ENCODE measurements around the gene VCPKMT. TPM values are rescaled to one million over a fixed set of nuclear protein-coding genes. Genes with fewer than 3 reads are reported as not detected.
"Not testable (repeated sequence)": the region's sequence is repeated elsewhere in the genome, so short reads cannot be mapped to it uniquely, and the experiment has no call there.

Gene VCPKMT
- total RNA-seq, 2 donors from 2014 or later = 2.0 to 4.2 TPM

DNA sequence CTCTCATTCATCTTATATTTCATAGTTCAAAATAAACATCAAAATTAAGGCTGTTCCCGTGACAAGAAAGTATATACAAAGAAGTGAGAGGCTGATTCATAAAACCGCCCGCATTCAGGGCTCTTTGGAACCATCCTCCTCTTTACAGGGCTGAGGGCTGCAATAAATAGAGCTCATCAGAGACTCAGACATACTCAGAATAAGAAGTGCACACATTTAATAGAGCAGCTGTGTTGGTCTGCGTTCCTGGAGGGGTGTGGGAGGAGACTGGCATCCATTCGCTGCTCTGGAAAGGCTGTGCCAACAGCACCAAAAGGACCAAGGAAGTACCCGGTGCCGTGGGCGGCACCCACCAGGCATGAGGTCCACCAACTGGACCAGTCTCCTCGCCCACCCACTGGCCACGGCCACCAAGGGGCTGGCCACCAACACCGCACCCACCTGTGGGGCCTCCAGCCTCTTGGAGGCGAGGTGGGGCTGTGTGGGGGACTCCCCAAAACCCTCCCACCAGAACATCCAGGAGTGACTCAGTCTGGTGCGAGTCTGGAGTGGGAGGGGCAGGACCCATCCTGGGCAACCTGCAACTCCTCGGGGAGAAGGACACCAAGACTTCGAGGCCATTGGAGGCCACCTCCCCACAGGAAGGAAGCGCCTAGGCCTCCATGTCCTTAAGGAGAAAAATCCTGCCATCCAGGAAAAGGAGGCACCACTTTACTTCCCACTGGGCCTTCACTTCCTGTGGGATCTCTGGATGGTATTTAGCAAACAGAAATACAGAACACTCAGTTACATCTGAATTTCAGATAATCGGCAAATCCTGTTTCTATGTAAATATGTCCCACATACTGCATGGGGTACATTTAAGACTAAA is 32.7 kb downstream of the VCPKMT start:
- H3K9me3 ChIP-seq = no peaks in the 10 kb centered on the region
- no peak overlapping the region for H3K27ac ChIP-seq
- DNase-seq (no peak), ATAC-seq (no peak)
- 86 to 94% methylated on average over 9 to 17 of the region's 17 CpGs for WGBS, 2 donors
- H3K27me3 ChIP-seq = no peaks in the 10 kb centered on the region
- intact Hi-C loops (cut with DNase I) = no loop called here
- no peaks in the 10 kb centered on the region for H3K36me3 ChIP-seq (replicated peaks in 1 of 2; ENCODE audit: insufficient read depth in 1 of 2, low read depth in 2 of 2)
- no peaks in the 10 kb centered on the region for H3K4me1 ChIP-seq
- no peak overlapping the region for H3K4me3 ChIP-seq
- TF ChIP-seq POLR2A (IDR thresholded peaks at IDR 0.05) = no peak
- TF ChIP-seq, protein P1, sequence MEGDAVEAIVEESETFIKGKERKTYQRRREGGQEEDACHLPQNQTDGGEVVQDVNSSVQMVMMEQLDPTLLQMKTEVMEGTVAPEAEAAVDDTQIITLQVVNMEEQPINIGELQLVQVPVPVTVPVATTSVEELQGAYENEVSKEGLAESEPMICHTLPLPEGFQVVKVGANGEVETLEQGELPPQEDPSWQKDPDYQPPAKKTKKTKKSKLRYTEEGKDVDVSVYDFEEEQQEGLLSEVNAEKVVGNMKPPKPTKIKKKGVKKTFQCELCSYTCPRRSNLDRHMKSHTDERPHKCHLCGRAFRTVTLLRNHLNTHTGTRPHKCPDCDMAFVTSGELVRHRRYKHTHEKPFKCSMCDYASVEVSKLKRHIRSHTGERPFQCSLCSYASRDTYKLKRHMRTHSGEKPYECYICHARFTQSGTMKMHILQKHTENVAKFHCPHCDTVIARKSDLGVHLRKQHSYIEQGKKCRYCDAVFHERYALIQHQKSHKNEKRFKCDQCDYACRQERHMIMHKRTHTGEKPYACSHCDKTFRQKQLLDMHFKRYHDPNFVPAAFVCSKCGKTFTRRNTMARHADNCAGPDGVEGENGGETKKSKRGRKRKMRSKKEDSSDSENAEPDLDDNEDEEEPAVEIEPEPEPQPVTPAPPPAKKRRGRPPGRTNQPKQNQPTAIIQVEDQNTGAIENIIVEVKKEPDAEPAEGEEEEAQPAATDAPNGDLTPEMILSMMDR (IDR thresholded peaks at IDR 0.05) = no peak

DNA sequence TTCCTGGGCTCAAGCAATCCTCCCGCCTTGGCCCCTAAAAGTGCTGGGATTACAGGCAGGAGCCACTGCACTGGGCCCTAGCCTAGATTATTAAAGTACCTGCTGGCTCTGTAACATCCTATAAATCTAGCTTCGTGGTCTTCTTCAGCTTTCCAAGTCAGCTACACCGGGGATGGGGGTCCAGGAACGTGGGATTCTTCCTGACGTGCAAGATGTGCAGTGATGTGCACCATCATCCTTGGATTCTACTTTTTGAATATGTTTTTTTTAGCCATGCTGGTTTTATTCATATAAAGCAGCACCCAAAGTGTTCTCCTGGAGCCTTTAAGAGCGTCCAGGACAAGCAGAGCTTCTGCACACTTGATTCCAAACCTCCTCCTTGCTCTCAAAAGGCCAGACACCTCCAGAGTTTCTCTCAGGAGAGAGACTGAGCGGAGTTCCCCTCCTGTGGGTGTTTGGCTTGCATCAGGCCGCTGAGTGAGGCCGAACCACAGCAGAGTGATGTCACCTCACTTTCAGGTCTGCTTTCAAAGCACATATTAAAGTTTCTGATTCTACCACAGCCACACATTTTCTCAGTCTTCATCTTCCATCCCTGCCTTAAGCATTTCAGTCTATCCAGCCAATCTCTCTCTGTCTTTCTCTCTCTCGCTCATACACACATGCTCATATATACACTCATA is 33.4 kb downstream of the VCPKMT start:
- Histone ChIP-seq H3K9me3 (no peaks in the 10 kb centered on the region), H3K27ac (peak overlapping the region in 1 of 4 donors; percentile 4), H3K4me1 (no peaks in the 10 kb centered on the region), H3K27me3 (no peaks in the 10 kb centered on the region), H3K36me3 (replicated peaks in 1 of 2; ENCODE audit: insufficient read depth in 1 of 2, low read depth in 2 of 2) (no peaks in the 10 kb centered on the region), H3K4me3 (no peak overlapping the region)
- WGBS, 2 donors = 84 to 86% methylated on average over 10 of the region's 10 CpGs
- ATAC-seq = no peak
- peak in 1 of 4 donors; percentile 25 for DNase-seq
- intact Hi-C loops (cut with DNase I) = no loop called here
- TF ChIP-seq POLR2A (IDR thresholded peaks at IDR 0.05) = no peak
- TF ChIP-seq, protein P1 (IDR thresholded peaks at IDR 0.05) = no peak

DNA sequence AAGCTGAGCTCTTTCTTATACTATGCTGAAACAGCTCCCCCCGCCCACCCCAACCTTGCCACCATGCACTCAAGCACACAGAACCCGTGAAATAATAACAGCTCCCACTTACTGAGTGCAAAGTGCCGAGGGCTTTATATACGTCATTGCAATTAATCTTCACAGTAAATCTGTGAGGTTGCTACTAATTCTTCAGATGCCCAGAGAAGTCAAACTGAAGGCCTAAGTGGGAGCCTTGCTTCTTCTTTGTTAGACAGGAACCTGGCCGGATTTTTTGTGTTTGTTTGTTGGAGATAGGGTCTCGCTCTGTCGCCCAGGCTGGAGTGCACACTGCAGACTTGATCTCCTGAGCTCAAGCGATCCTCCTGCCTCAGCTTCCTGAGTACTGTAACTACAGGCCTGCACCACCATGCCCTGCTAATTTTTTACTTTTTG is 34.0 kb downstream of the VCPKMT start:
- H3K9me3 ChIP-seq = no peaks in the 10 kb centered on the region
- H3K27ac ChIP-seq = peak overlapping the region in 1 of 4 donors; percentile 4
- ATAC-seq (no peak), DNase-seq (no peak)
- H3K4me3 ChIP-seq = no peak overlapping the region
- intact Hi-C loops (cut with DNase I) = no loop called here
- H3K36me3 ChIP-seq (replicated peaks in 1 of 2; ENCODE audit: insufficient read depth in 1 of 2, low read depth in 2 of 2) = no peaks in the 10 kb centered on the region
- H3K27me3 ChIP-seq = no peaks in the 10 kb centered on the region
- WGBS, 2 donors = 64 to 73% methylated on average over 7 to 8 of the region's 8 CpGs
- no peaks in the 10 kb centered on the region for H3K4me1 ChIP-seq
- TF ChIP-seq, protein P1 (IDR thresholded peaks at IDR 0.05) = no peak
- TF ChIP-seq POLR2A (IDR thresholded peaks at IDR 0.05) = no peak

DNA sequence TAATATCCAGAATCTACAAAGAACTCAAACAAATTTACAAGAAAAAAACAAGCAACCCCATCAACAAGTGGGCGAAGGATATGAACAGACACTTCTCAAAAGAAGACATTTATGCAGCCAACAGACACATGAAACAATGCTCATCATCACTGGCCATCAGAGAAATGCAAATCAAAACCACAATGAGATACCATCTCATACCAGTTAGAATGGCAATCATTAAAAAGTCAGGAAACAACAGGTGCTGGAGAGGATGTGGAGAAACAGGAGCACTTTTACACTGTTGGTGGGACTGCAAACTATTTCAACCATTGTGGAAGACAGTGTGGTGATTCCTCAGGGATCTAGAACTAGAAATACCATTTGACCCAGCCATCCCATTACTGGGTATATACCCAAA is 37.3 kb downstream of the VCPKMT start:
- DNase-seq; H3K4me3 ChIP-seq; H3K4me1 ChIP-seq; ATAC-seq; H3K27ac ChIP-seq; intact Hi-C loops (cut with DNase I); H3K27me3 ChIP-seq; H3K9me3 ChIP-seq; H3K36me3 ChIP-seq (replicated peaks in 1 of 2; ENCODE audit: insufficient read depth in 1 of 2, low read depth in 2 of 2): not testable (repeated sequence)
- 100% methylated on average over 1 of the region's 1 CpG for WGBS, 2 donors

DNA sequence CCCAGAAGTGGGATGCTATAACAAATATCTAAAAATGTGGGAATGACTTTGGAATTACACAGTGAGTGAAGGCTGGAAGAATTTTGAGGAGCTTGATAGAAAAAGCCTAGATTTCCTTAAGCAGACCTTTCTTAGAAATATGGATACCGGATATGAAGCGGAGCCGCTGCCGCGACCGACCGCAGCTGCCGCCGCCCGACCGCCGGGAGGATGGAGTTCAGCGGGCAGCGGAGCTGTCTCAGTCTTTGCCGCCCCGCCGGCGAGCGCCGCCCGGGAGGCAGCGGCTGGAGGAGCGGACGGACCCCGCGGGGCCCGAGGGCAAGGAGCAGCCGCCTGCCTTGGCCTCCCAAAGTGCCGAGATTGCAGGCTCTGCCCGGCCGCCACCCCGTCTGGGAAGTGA is 42.7 kb downstream of the VCPKMT start:
- intact Hi-C loops (cut with DNase I); DNase-seq: not testable (repeated sequence)

More for the DNA sequence above, 42.7 kb downstream of the VCPKMT start:
- not testable (repeated sequence) for H3K4me3 ChIP-seq; H3K9me3 ChIP-seq; H3K4me1 ChIP-seq; H3K27ac ChIP-seq; H3K36me3 ChIP-seq (replicated peaks in 1 of 2; ENCODE audit: insufficient read depth in 1 of 2, low read depth in 2 of 2); ATAC-seq; H3K27me3 ChIP-seq
- 92 to 95% methylated on average over 12 to 27 of the region's 32 CpGs for WGBS, 2 donors
